D721Med (cell line): ENCODE results near the gene TNNT3.

ENCODE experiments used
- DNase-seq: peaks from one replicate; pipeline ENCODE4 v3.0.0; 2011; ENCODE audit warnings: low spot score; ENCODE audit not compliant: insufficient read length
- FAIRE-seq: peaks from 2 replicates; lab custom pipeline; 2011; peaks lifted over from hg19 to GRCh38; lab: Jason Lieb, UNC
- CTCF ChIP-seq: IDR thresholded peaks from 2 replicates; pipeline ENCODE4 v1.5.1; 2012; ENCODE audit warnings: mild to moderate bottlenecking, control low read depth; ENCODE audit not compliant: insufficient read depth; ENCODE audit errors: missing control alignments

Gene TNNT3

DNA sequence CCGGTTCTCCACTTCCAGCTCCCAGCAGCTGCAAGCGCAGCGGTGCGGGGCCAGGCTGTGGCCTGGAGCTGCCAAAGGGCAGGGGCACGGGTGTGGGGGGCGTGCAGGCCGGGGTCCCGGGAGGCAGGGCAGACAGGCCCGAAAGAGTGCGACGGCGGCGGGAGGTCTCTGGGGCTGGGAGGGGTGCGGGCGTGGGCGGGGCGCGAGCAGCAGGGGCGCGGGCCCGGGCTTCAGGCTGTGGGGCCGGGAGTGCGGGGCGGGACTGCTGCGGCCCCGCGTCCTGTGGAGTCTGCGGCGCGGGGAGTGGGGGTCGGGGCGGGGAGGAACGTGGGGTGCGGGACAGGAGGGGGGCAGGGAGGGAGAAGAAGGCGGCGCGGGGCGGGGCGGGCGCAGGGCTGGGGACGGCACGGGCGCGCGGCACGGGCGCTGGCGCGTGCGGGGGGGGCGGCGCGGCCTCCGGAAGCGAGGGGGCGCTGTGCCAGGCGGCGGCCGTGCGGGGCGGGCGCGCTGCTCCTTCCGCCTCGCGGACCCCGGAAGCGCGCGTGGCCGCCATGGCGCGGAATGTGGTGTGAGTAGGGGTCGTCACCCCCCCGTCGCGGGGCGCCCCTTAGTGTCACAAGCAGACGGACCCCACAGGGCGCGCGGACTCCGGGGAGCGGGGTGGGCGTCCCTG, 27.4 kb downstream of the TNNT3 start, which contains the start of gene MRPL23:
MRPL23 (plus strand) TSS at position 521 of the 673 bp plus-strand sequence; CDS start at position 552, 31 bp downstream.
- no peak for FAIRE-seq
- no peak for DNase-seq
- TF ChIP-seq CTCF = no peak

GRCh38 chr11:1947592-1948237, 28.2 kb downstream of the TNNT3 start:
- no peak for DNase-seq
- no peak for TF ChIP-seq CTCF
- no peak for FAIRE-seq

- FAIRE-seq = no peak
- no peak for DNase-seq
- no peak for TF ChIP-seq CTCF
Observed at GRCh38 chr11:1948389-1948788, 28.9 kb downstream of the TNNT3 start.

DNA sequence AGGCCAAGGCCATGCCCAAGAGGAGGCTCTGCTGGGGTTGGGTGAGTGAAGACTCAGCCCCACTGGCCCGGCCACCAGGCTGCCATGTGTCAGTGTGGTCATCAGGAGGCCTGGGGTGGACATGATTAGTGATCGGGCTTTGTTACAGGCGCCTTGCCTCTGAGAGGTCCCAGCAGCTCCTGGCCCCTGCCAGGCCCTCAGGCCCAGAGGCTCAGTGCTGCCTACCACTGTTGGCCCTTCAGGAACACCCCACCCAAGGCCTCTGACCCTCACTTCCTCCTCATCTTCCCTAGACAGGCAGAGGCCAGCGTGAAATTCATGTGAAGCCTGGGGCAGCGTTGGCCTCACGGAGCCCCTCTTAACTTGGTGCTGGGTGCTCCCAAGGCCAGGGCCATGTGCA, 29.8 kb downstream of the TNNT3 start:
- FAIRE-seq (no peak), DNase-seq (no peak)
- TF ChIP-seq CTCF = no peak

DNA sequence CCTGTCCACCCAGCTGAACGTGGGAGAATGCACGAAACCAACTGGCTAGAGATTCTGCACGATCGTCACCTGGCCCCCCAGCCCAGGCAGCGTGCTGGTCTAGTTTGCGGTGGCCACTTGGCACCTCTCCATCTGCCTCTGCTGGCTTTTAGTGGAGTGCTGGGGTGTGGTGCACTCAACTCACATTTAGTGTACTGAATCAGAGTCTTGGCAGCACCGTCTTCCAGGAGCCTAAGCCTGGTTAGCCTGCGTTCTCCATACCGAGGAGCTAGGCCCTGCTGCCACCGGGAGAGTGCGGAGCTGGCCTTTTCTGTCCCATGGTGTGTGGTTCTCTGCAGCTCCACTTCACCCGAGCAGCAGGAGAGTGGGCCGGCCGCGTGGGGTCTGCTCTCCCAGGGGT, 30.4 kb downstream of the TNNT3 start:
- TF ChIP-seq CTCF = no peak
- FAIRE-seq = no peak
- no peak for DNase-seq

GRCh38 chr11:1952806-1953482, 33.4 kb downstream of the TNNT3 start:
- no peak for TF ChIP-seq CTCF
- DNase-seq (no peak), FAIRE-seq (no peak)
